ENCODE data around the gene HPSE2.
"Not testable (repeated sequence)": the region's sequence is repeated elsewhere in the genome, so short reads cannot be mapped to it uniquely, and the experiment has no call there.

The HPSE2 gene

DNA sequence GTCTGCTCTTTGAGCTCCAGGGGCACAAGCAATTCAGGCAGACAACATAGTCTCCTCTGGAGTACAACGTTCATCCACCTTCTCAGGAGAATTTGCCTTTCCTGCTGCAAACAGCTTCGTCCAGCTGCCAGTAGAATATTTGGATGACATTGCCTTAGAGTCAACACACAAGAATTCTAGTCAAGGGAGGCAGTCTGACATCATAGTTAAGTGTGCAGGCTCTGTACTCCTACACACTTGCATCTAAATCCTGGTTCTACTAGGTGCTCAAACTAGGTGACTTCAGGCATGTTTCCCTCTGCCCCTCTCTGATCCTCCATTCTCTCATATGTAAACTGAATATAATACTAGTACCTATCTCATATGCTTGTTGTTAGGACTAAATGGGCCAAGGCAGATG, 314.8 kb downstream of the HPSE2 start:
- no peak for FAIRE-seq
- no peak for DNase-seq (ENCODE audit: low spot score)

DNA sequence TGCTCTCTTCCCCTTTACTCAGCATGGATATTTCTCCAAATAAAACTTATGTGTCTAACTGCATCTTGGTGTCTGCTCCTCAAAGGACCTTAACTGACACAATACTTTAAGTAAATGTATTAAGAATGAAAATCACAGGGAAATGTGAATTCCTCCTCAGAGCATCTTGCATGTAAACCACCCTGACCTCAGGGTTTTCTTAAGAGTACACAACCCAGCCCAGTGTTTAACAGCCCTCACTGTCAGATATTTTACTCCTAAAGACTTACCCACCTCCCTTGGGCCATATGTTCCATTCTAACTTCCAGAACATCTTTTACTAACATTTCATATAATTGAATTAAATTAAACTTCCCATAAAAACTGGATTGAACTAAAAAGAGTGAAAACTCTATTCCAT, 315.3 kb downstream of the HPSE2 start:
- DNase-seq (ENCODE audit: low spot score) = no peak
- FAIRE-seq = no peak

DNA sequence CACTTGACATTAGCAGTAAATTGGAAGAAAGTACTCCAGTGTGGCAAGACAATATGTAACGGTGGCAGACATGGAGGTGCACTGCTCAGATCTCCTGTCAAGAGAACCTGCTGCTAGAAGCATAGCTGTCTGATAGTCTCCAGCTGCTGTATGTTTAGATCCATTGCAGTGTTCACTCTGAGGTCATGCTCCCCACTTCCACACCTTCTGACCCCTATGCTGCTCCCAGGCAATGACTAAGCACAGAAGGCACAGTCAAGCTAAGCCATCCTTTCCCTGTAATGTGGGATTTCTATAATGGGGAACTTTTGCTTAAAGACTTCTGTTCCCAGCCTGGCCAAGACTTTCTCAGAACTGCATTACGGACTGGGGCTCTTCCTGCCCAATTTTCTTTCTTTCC, 315.8 kb downstream of the HPSE2 start:
- no peak for FAIRE-seq
- no peak for DNase-seq (ENCODE audit: low spot score)

- DNase-seq (ENCODE audit: low spot score) = no peak
- no peak for FAIRE-seq
Observed at GRCh38 chr10:98917828-98918227, 317.8 kb downstream of the HPSE2 start.

GRCh38 chr10:98916526-98917125, 319.0 kb downstream of the HPSE2 start:
- DNase-seq (ENCODE audit: low spot score) (no peak), FAIRE-seq (no peak)

DNA sequence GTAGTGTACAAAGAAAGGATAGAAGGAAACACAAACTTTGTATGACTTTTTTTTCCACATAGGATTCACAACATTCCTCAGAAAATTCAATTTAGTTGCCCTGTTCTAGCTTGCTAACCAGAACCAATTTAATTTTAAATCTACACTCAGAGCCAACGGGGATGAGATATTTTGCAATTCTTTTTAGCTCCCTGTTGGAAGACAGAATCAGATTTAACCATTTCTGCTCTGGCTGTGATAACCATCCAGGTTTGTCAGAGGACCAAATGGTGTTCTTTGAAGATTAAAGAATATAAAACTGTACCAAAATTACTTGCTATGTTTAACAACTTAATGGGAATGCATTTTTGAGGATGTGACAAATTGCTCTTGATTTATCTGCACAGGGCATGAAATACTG, 319.7 kb downstream of the HPSE2 start:
- no peak for FAIRE-seq
- DNase-seq (ENCODE audit: low spot score) = no peak

DNA sequence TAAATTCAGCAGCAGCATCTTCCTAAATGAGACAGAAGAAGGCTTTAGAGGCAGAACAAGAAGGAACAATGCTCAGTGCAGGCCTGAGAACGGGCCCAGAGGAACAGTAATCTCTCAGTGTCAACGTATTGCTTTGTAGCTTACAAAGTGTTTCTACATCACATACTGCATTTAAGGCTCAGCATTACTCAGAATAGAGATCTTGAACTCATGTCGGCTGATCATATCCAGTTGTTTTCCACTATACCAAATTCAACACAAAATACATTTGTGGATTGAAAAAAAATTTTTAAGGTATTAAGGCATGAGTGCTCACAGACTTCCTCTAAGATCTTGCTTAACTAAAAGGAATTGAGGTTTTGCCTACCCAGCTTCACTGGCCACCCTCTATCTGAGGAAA, 325.1 kb downstream of the HPSE2 start:
- DNase-seq (ENCODE audit: low spot score) (no peak), FAIRE-seq (no peak)

DNA sequence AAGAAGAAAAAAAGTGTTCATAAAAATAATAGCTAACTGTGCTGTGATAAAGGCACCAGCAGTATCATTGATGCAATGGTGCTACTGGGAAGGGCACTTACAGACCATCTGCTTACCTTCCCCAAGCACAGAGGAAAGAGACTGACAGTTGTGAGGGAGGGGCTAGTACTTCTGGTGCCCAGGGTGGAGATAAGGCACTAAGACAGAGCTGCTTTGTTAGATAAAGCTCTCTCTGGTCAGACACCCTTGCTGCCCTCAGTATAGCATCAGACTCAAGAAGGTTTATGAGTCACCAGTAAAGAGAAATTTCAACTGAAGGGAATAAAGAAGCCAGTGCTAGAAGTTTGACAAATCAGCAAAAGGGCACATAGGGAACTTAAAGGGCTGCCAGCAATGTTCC, 325.6 kb downstream of the HPSE2 start:
- FAIRE-seq (no peak), DNase-seq (ENCODE audit: low spot score) (no peak)

DNA sequence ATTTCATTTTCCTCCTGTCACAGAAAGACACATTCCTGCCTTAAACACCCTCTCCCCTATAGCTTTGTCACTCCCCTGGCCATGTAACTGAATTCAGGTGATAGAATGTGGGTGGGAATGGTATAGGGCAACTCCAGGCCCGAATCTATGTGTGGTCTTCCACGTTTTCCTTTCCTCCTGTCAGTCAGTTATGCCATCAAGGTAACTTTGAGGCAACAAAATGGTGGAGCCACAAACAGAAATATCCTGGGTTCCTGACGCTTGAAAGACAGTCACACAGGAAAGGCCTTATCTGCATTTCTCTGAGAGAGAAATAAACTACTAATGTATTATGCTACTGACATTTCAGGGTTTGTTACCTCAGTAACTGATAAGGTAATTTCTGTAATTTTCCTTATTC, 326.8 kb downstream of the HPSE2 start:
- no peak for FAIRE-seq
- DNase-seq (ENCODE audit: low spot score) = no peak

DNA sequence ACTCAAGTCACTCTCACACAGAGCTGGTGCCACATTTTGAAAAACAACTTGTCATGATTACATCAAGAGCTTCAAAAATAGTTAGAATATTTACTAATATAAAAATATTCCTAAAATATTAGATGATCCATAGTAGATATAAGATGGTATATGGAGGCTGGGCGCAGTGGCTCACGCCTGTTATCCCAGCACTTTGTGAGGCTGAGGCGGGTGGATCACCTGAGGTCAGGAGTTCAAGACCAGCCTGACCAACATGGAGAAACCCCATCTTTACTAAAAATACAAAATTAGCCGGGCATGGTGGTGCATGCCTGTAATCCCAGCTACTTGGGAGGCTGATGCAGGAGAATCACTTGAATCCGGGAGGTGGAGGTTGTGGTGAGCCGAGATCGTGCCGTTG, 327.4 kb downstream of the HPSE2 start:
- FAIRE-seq; DNase-seq (ENCODE audit: low spot score): not testable (repeated sequence)

DNA sequence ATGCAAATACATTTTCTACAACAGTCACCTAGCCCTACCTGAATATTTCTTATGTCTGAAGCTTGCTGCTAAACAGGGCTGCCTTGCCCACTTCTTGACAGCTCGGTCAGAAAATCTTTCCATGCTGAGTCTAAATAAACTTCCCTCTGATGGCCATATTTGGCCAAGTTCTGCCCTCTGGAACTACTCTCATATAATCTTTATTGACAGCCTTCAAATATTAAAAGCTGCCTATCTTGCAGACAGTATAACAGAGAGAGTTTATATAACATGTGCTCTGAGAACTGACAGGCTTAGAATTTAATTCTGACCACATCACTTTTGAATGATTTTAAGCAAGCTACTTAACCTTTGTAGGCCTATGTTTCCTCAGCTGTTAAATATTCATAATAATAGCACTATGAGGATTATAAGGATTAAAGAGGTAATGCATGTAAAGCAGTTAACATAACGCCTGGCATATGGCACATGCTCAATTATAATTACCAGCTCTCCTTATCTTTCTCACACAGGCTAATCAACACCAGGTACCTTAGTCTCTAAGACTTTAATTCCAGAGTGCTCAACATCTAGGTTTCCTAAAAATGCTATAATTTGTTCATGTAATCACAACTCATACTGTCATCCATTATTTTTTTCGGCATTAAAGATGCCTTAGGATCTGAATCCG, 334.1 kb downstream of the HPSE2 start:
- FAIRE-seq (no peak), DNase-seq (ENCODE audit: low spot score) (no peak)

DNA sequence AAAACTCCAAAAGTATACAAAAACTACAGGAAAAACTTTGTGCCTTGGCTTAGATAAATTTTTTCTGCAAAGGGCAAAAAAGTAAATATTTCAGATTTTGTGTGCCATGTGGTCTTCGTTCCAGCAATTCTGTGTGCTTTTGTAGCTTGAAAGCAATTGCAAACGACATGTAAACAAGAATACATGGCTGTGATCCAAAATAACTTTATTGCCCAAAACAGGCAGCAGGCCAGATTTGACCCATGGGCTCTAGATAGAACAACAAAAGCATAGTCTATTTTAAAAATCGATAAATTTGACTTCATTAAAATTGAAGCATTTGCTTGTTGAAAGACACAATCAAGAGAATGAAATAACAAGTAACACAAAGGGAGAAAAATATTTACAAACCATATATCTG, 336.6 kb downstream of the HPSE2 start:
- DNase-seq (ENCODE audit: low spot score) (no peak), FAIRE-seq (no peak)

- FAIRE-seq (no peak), DNase-seq (ENCODE audit: low spot score) (no peak)
Observed at GRCh38 chr10:98892523-98892922, 343.1 kb downstream of the HPSE2 start.

DNA sequence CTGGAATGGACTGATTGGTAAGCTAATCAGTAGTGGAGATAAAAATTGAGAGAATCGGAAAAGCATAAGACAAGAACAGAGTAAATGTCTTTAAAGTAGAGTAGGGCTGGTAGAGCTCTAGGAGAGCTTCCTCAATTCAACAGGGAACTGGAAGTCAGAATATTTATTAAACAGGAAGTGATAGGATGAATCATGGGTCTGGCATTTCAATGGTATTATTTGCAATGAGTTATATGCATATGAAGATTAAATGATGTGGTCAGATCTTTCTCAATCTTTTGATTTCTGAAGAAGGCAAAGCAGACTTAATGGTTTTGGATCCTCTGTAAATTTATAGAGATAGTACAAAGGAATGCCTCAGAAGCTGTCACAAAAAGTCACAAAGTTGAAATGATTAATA, 349.0 kb downstream of the HPSE2 start:
- DNase-seq (ENCODE audit: low spot score) (no peak), FAIRE-seq (no peak)

DNA sequence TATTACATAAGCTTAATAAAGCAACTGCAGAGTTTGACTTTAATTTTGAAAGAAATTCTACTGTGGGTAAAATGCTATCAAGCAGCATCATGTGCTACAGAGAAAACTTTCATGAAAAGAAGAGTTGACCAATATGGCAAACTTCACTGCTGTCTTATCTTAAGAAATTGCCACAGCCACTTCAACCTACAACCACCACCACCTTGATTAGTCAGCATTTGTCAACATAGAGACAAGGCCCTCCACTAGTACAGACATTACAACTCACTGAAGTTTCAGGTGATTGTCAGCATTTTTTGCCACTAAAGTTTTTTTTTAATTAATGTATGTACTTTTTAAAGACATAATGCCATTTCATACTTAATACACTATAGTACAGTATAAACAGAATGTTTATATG, 350.3 kb downstream of the HPSE2 start:
- DNase-seq (ENCODE audit: low spot score) = no peak
- no peak for FAIRE-seq

- no peak for FAIRE-seq
- no peak for DNase-seq (ENCODE audit: low spot score)
Observed at GRCh38 chr10:98881789-98882188, 353.9 kb downstream of the HPSE2 start.

- FAIRE-seq = no peak
- no peak for DNase-seq (ENCODE audit: low spot score)
Observed at GRCh38 chr10:98880971-98881370, 354.7 kb downstream of the HPSE2 start.

DNA sequence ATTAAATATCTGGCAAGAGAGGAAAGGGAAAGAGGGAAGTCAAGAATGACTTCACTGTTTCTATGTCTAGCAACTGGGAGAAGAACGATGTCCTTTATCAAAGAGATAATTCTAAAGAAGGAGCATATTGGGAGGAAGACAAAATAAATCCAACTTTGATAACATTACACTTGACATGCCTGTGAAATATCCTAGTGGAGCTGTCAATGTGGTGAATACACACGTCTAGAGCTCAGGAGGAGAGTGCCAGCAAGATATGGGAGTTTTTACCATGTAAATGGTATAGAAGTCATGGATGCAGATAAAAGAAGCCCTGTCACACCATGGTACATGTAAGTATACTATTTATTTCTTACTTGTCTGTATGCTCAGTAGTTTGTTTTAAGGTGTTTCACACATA, 356.7 kb downstream of the HPSE2 start:
- FAIRE-seq (no peak), DNase-seq (ENCODE audit: low spot score) (no peak)

GRCh38 chr10:98878418-98878817, 357.2 kb downstream of the HPSE2 start:
- FAIRE-seq (no peak), DNase-seq (ENCODE audit: low spot score) (no peak)

- DNase-seq (ENCODE audit: low spot score) (no peak), FAIRE-seq (no peak)
Observed at GRCh38 chr10:98861962-98862361, 373.7 kb downstream of the HPSE2 start.

DNA sequence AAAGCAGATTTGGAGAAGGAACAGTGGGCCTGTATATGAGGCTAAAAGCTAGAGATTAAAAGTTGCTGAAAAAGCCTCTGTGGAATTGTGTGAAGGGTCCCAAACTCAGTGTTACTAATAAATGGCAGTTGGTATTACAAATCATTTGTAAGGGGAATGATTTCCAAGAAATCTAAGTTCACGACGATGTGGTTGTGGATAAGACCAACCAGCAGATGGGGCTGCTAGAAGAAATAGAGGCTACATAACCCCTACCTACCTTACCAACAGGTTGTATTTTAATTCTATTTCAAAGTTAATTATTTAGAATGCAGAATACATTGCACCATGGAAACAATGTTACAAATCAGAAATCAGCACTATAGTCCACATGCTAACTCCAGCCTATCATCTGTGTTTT, 377.1 kb downstream of the HPSE2 start:
- no peak for FAIRE-seq

GRCh38 chr10:98855403-98856189, 380.1 kb downstream of the HPSE2 start:
- no peak for FAIRE-seq
- no peak for DNase-seq (ENCODE audit: low spot score)

More for the DNA sequence above, 377.1 kb downstream of the HPSE2 start:
- DNase-seq (ENCODE audit: low spot score) = no peak

- FAIRE-seq = no peak
Observed at GRCh38 chr10:98852686-98853085, 383.0 kb downstream of the HPSE2 start.

More at GRCh38 chr10:98852686-98853085, 383.0 kb downstream of the HPSE2 start:
- DNase-seq (ENCODE audit: low spot score) = no peak

All from RCC 7860 (cell line).